ENCODE measurements around the gene HDGFL2.

Gene HDGFL2

GRCh38 chr19:4464815-4465581 lies 7.1 kb upstream of the HDGFL2 start:
- no peak for DNase-seq

GRCh38 chr19:4467835-4468234 lies 4.3 kb upstream of the HDGFL2 start:
- DNase-seq, result no peak

GRCh38 chr19:4471403-4472173 lies 509 bp upstream of the HDGFL2 start:
- peak; percentile 86 to 100 (median 100) for DNase-seq

GRCh38 chr19:4473011-4473762 lies 1.1 kb downstream of the HDGFL2 start:
- DNase-seq, result no peak

- DNase-seq, result no peak
These were observed 1.8 kb downstream of the HDGFL2 start for GRCh38 chr19:4473763-4474513.

- peak in 51 of 56 donors; percentile 9 to 86 (median 47) for DNase-seq
These were observed 2.5 kb downstream of the HDGFL2 start for GRCh38 chr19:4474514-4475022.

GRCh38 chr19:4477034-4477801 lies 5.1 kb downstream of the HDGFL2 start:
- no peak for DNase-seq

GRCh38 chr19:4482721-4483364 lies 10.7 kb downstream of the HDGFL2 start:
- no peak for DNase-seq

- no peak for DNase-seq
These were observed 11.3 kb downstream of the HDGFL2 start for GRCh38 chr19:4483385-4483784.

- no peak for DNase-seq
These were observed 15.5 kb downstream of the HDGFL2 start for GRCh38 chr19:4487572-4487971.

GRCh38 chr19:4488496-4488895 lies 16.4 kb downstream of the HDGFL2 start:
- no peak for DNase-seq

- no peak for DNase-seq
These were observed 19.3 kb downstream of the HDGFL2 start for GRCh38 chr19:4491446-4491845.

- no peak for DNase-seq
These were observed 20.4 kb downstream of the HDGFL2 start for GRCh38 chr19:4492337-4493103.

GRCh38 chr19:4493104-4493928 lies 21.2 kb downstream of the HDGFL2 start:
- no peak for DNase-seq

- DNase-seq, result no peak
These were observed 22.0 kb downstream of the HDGFL2 start for GRCh38 chr19:4493929-4494690.

GRCh38 chr19:4494691-4495064 lies 22.6 kb downstream of the HDGFL2 start:
- DNase-seq, result no peak

GRCh38 chr19:4495471-4495870 lies 23.4 kb downstream of the HDGFL2 start:
- DNase-seq, result peak in 14 of 56 donors; percentile 6 to 49 (median 22)
